Sigmoid colon (tissue), 4 donors: Measurements from ENCODE around the gene EGF.

Source experiments
- EP300 ChIP-seq, 4 donors: sonication (generic); formaldehyde crosslinking; IDR thresholded peaks; one replicate each; pipeline ENCODE4 v1.6.1; 2017; ENCODE audit warnings: antibody characterized with exemption in 4 of 4
- TF ChIP-seq, protein P1 (sequence below), 4 experiments: fragments of 450-650 bp in 3 of 4; fragments of 200-600 bp in 1 of 4; IDR thresholded peaks; one replicate each; pipeline ENCODE4 v1.5.1; 2016 to 2019; ENCODE audit warnings: antibody characterized with exemption in 4 of 4, mild to moderate bottlenecking in 3 of 4, moderate library complexity in 2 of 4

DNA sequence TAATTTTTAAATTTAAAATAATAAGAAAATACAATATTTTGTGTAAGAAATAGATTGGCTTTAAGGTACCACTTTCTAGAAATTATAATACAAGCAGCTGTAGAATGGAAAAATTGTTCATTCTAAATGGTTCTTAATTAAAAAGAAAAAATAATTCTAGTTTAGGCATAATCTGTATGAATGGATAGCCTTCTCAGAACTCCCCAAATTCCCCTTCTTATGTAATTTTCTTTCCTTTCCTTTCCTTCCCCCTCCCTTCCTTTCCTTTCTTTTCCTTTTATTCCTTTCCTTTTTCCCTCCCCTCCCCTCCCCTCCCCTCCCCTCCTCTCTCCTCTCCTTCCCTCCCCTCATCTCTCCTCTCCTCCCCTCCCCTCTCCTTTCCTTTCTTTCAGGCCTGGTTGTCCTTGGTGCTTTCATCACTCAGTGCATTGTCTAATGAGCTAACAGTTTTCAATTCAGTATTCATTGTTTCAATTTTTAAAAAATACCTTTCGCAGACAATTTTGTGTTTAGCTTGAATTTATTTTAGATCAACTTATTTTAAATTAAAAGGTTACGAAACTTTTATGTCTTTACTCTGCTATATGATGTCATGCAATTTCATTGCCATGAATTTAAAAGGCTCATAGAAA is 35.9 kb upstream of the EGF start:
- TF ChIP-seq, protein P1, sequence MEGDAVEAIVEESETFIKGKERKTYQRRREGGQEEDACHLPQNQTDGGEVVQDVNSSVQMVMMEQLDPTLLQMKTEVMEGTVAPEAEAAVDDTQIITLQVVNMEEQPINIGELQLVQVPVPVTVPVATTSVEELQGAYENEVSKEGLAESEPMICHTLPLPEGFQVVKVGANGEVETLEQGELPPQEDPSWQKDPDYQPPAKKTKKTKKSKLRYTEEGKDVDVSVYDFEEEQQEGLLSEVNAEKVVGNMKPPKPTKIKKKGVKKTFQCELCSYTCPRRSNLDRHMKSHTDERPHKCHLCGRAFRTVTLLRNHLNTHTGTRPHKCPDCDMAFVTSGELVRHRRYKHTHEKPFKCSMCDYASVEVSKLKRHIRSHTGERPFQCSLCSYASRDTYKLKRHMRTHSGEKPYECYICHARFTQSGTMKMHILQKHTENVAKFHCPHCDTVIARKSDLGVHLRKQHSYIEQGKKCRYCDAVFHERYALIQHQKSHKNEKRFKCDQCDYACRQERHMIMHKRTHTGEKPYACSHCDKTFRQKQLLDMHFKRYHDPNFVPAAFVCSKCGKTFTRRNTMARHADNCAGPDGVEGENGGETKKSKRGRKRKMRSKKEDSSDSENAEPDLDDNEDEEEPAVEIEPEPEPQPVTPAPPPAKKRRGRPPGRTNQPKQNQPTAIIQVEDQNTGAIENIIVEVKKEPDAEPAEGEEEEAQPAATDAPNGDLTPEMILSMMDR (IDR thresholded peaks at IDR 0.05): no peak
- TF ChIP-seq EP300 (IDR thresholded peaks at IDR 0.05): no peak
